ENCODE data around the gene CCR7.

Gene CCR7

DNA sequence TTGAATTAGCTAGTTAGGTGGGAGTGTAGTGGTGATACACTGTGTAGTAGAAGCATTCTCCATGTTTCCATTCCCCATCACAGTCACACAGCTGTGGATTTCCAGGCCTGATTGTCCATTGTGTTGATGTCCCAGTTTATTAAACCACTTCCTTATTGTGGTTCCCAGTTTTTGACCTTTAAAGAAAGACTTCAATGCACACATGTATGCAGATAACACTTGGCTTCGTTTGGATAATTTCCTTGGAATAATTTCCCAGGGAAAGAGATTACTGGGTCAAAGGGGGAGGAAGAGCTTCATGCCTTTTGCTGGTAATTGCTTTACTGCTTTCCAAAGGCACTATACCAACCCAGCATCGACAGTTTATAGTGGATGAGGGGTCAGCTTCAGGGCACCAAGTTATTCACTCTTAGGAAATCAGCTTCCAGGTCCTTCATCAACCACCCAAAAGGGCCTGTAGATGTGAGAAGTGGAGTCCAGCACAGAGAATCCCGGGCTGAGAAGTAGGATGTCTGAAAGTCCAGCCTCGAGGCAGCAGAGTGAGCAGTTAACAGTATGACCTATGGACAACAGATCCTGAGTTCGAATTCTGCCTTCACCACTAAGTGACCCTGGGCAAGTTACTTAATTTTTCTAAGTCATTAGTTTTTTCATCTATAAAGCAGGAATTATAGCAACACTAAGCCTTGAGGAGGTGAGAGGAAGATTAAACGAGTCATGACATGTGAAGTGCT lies 32.6 kb downstream of the CCR7 start:
- DNase-seq, result no peak

DNA sequence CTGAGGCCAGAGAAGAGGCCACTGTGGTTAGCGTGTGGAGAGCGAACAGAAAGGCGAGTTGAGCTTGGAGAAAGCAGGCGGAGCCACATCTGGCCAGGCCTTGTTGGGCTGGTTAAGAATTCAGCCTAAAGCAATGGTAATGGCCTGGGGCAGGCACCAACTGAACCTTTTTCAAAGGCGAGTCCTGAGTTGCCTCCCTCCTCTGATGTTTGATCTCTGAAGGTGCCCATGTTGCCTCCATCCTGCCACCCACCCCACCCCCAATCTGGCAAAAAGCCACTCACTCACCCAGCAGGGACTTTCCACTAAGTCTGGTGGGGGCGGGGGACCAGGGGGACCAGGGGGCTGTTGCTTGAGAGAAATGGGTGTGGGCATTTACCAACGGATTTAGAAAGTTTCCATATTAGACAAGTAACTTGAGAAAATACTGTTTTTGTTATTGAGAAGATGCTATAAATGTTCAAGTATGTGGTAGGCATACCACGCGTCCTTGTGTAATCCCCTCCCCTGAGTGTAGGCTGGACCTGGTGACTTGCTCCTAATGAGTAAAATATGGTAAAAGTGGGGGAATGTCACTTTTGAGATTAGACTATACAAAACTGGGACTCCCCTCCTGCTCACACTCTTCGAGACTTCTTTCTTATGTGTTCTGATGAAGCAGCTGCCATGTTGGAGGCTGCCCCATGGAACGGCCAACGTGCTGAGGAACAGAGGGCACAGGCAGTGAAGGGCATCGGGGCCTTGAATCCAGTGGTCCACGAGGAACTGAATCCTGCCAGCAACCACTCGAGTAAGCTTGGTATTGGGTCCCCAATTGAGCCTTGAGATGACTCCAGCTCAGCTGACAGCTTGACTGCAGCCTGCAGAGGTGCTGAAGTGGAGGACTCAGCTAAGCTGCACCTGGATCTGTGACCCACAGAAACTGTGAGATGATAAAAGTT lies 34.0 kb downstream of the CCR7 start:
- DNase-seq, result no peak

DNA sequence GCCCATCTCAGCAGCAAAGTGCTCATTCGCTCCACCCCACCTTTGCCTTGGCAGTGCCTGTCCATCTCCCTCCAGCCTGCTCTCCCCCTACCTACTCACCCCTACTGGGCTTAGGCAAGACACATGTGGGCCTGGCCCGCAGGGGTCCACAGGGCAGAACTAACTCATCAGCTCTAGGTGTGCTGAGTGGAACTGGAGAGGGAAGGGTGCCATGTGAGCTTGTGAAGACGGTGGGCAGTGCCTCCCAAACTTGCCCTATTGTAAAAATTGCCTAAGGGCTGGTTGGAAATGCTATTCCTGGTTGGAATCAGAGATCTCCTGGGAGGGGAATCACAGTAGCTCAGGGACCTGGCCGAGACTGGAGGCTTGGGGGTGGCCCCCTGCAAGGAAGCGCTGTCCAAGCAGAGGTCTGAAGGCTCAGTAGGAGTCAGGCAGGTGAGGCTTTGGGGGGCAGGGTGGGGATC lies 34.7 kb downstream of the CCR7 start:
- no peak for DNase-seq

DNA sequence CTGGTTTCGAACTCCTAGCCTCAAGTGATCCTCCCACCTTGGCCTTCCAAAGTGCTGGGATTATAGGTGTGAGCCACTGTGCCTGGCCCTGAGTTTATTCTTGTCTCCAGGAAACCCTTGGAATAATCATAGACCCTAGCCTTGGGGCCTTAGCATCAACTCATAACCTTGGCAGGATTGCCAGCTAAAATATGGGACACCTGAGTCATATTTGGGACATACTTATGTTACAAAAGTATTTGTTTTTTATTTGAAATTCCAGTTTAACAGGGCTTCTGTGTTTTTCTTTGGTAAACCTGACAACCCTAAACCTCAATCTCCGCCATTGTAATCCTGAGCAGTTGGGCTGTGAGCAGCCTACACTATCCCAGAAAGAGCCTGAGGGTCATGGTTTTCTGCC lies 35.3 kb downstream of the CCR7 start:
- DNase-seq, result no peak

DNA sequence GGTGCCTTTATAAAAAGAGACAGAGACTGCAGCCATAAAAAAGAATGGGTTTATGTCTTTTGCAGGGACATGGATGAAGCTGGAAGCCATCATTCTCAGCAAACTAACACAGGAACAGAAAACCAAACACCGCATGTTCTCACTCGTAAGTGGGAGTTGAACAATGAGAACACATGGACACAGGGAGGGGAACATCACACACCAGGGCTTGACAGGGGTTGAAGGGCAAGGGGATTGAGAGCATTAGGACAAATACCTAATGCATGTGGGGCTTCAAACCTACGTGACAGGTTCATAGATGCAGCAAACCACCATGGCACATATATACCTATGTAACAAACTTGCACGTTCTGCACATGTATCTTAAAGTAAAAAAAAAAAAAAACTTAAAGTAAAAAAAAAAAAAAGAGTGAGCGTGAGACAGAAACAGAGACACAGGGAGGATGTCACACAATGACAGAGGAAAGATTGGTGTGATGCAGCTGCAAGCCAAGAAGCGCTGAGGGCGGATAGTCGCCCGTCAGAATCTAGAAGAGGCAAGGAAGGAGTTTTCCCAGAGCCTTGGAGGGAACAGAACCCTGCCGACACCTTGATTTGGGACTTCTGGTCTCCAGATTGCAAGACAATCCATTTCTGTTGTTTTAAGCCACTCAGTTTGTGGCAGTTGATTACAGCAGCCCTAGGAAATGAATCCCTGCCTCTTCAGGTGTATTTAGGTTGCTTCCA lies 36.4 kb downstream of the CCR7 start:
- no peak for DNase-seq

DNA sequence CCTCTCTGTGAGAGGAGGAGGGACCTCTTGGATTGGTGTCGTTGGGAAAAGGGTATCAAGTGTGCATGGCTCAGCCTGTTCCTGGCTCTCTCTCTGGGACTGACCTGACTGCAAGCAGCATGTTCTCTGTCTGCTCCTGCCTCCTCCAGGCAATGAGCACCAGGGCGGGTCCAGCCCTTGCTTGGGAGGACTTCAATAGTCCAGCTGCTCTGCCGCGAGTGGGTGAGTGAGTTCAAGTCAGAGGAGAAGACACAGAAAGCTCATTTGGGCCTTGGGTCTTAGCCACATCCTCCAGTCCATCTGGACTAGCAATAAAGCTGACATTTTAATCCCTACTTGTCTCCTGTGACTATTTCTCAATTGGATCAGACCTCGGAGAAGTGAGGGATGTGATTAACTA lies 38.6 kb downstream of the CCR7 start:
- DNase-seq, result no peak

DNA sequence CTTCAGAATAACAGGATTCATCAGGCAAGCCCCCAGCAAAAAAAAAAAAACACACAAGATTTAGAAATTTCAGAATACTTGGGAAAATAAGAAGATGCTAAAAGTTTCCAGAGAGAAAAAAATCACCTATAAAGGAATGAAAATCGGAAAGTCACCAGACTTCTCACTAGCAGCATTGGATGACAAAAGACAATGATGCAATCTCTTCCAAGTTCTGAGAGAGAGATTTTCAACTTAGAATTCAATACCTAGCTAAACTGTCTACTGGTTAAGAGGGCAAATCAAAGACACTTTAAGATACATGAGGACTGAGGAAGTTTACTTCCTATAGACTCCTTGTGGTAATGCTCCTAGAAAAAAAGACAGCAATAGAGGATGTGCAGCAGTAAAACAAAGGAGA lies 40.0 kb downstream of the CCR7 start:
- no peak for DNase-seq

DNA sequence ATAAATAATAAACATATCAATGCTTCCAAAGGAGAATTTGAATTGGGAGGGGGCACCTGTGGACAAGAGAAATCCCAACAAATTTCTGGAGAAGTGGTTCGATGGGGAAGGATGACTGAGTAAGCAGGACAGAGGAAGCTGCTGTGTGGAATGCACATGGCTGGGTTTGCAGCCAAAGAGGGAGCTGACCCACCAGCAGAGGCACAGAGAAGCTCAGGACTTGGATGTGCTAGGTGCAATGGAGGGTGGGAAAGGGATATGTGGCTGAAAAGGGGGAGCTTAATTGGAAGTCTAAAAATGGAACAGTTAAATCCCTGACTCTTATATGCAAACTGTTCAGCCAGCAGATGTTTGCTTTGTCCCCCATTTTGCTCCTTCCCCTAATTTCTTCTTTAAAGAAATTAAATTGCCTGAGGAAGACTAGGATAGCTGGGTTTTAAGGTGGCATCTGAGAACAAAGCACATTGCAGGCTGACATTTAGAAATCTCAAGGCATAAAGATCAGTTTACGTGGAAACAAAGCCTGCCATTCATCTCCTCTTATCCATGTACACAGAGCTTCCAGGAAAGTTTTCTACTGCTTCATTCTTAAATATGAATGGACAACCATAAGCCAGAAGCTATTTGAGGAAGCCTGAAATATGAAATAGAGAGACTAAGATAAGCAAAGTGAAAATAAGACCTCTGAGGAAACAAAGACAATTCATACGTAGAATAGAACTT lies 40.9 kb downstream of the CCR7 start:
- DNase-seq, result no peak

DNA sequence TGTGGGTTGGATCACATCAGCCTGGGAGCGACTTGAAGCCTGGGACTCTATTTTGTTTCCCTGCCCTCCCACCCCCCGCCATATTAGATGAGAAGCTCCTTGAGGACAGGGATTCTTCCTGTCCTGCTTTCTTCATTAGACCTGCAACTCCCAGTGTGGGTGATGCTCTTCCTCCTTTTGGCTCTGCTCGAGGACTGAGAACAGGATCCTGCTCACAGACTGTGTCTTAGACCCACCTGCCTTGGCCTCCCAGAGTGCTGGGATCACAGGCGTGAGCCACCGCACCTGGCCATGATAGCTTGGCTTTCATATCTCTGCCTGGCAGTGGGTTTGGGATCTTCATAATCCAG lies 42.3 kb downstream of the CCR7 start:
- no peak for DNase-seq

DNA sequence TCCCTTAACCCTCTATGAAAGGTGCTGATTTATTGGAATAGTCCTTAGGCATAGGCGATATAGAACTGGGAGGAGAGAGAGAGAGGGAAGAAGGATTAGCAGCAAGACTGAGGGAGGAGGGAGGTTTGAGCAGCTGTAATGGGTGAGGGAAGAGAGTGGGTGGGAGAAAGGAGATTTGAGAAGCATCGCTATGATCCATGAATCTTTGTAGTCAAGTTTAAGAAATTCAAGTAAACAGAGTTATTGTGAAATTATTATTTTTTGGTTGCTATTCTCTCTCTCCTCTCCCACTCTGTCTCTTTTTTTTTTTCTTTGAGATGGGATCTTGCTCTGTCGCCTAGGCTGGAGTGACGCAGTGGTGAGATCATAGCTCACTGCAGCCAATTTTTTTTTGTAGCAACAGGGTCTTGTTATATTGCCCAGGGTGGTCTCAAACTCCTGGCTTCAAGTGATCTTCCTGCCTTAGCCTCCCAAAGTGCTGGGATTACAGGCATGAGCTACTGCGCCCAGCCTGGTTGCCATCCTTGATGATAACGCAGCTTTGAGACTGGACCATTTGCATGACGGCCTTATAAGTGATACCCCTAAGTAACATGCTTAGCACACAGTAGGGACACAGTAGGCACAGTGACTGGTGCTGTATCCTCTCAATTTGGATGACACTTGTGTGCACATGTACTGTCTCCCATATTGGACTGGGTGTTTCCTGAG lies 42.9 kb downstream of the CCR7 start:
- DNase-seq, result no peak

DNA sequence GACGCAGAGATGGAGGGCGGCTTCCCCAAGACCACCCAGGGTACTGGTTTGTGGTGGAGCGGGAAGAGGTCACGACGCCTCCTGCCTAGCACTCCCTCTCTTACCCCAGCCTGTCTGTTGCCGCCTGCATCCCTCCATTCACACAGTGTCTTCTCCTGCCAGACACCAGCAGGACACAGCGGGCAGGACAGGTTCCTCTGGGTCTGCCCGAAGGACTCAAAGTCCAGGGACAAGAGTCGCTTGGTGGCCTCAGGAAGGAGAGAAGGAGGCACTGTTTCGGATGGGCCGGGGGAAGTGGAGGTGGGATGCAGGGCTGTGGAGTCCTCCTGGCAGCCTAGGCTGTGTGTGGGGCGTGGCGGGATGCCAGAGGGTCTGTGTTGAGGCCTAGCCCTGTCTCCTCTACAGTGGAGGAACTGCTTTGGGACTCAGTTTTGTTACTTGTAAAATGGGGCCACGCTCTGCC lies 44.2 kb downstream of the CCR7 start:
- no peak for DNase-seq

DNA sequence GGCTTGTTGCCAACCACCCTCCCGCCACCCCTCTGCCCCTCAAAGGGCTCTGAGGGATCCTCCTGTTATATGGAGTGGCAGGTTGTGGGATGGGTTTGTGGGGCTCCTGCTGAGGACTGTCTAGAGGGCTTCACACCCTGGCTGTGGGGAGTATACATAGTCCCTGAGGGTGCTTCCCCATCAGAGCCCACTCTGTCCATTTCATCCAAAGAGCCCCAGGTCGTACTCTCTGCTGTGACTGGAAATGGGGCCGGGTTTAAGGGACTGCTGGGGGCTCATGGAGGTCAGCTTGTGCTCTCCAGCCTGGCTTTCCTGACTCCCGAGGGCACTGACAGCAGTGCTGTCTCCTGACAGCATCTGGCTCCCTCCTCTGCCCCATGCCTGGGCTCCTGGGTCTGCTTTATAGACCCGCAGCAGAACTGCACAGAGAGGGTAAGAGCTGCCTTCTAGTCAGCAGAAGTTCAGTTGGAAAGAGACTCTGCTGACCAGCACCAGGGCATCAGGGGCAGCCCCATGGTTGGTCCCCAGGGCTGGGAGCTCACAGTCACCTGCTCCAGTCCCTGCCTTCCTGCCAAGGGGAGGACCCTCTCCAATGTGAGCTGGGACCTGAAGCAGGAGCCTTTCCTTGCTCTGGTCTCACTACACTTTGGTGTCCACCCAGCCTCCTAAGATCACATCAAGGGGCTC lies 46.0 kb downstream of the CCR7 start:
- no peak for DNase-seq

DNA sequence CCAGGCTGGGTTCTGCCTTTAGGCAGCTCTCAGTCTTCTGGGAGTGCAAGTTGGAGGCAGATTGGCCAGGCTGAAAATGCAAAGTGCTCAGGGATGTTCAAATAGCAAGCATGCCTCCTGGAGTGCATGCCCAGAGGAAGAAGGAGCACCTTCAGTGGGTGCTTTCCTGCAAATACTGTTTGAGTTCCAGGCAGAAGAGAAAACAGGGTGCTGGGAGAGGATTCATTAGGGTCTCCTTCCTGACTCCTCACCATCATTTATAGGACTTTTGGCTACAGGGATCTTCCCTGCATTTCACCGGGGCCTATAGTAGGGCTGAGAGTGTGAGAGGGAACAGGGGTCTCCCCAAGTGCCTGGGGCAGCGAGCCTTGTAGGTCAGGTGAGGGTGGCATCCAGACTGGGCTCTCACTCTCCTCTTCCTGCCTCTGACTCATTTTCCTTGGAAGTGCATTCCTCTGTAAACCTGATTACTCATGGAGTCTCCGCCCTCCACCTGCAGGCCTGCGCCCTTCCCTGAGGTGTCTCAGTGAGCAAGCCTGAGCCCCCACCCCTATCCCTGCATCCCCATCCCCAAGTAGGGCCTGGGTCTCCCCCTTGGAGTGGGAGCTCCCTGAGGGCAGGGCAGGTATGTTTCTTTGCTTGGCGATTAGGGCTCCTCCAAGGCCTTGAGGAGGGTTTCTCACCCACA lies 46.7 kb downstream of the CCR7 start:
- DNase-seq, result no peak

DNA sequence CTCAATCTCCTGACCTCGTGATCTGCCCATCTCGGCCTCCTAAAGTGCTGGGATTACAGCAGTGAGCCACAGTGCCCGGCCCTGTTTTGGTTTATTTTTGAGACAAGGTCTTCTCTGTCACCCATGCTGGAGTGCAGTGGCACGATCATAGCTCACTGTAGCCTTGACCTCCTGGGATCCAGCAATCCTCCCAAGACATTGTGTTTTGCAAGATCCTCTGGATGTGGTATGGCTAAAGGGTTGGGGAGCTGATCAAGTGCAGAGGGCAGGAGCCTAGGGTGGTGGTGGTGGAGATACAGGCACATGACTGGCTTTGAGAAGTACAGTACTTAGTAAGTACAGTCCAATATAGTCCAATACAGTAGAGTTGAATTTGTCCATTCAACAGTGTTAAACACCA lies 47.3 kb downstream of the CCR7 start:
- DNase-seq, result no peak

DNA sequence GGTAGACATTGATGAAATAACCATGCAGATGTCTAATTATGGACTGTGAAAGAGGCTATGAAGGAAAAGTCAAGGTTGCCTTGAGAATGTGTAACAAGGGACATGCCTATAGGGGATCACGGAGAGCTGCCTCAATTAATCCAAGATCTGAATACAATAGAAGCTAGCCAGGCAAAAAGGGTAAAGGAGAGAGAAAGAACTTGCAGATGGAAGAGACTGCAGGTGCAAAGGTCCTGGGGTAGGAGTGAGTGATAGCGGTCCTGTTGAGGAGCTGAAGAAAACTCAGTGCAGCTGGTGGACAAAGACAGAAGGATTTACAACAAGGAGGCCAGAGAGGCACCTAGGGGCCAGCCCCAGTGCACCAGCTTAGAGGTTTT lies 48.0 kb downstream of the CCR7 start:
- DNase-seq, result no peak

DNA sequence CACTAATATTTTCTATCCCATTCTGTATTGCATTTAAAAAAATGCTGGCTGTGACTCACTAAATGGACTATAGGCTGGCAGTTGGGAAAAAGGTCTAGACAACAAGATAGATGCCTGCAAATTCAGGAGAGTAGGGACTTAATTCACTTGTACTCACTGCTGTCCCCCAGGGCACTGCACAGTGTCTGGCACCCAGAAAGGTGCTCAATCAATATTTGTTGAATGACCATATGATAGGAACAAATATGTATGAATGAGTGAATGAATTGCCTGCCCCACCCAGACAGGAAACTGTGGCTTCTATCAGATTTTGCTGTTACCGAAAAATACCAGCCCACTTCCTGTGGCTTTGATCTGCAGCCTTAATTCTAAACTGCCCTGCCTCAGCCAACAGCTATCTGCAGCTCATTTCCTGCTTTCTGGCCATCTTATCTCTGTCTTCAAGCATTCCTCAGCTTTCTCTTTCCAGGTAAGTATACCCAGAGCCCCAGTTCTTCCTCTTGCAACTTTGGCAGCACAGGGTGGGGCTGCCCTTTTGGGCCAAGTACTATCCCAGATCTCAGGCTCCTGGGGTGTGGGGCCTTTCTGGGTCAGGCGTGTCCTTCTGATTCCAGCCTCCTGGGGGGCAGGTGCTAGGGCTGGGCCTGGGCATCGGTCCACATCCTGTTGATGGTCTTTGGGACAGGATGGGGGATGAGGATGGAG lies 48.5 kb downstream of the CCR7 start:
- no peak for DNase-seq

DNA sequence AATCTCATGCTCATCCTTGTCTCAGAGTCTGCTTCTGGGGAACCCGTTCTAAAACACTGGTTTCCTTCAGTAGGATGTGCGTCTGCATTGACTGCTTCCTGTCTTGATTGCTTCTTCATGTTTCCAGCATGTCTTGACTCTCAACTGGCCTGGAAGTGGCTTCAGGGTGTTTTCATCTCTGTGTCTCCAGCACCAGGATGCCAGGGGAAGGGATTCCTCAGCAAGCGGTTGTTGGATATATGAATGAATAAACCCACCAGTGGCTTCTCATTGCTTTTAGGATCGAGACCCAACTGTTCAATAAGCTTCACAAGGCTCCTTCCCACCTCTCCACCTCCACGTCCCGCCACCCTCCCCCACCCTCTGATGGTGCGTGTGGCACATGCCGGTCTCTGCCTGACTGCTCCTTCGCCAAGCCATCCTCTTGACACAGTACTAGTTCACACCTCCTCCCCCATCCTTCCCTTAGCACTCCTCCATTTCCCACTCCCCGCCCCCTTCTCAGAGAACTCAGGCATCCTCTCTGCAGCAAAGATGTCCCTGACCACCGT lies 49.7 kb downstream of the CCR7 start:
- no peak for DNase-seq

DNA sequence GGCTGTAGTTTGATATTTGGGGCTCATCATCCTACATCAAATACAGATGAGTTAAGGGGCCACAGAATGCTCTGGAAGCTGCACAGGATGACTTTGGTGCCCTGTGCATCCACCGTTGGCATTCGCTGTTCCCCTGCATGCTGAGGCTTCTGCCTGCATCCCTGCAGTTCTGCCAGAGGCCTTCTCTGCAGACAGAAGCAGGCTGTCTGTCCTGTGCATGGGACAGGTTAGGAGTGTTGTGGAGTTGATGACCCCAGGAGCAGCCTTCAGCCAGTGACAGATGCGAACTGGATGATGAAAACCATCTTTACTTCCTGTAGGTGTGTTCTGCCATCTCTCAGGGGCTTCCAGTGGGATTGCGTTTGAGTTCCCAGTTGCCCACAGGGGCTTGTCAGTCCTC lies 50.3 kb downstream of the CCR7 start:
- DNase-seq, result no peak

DNA sequence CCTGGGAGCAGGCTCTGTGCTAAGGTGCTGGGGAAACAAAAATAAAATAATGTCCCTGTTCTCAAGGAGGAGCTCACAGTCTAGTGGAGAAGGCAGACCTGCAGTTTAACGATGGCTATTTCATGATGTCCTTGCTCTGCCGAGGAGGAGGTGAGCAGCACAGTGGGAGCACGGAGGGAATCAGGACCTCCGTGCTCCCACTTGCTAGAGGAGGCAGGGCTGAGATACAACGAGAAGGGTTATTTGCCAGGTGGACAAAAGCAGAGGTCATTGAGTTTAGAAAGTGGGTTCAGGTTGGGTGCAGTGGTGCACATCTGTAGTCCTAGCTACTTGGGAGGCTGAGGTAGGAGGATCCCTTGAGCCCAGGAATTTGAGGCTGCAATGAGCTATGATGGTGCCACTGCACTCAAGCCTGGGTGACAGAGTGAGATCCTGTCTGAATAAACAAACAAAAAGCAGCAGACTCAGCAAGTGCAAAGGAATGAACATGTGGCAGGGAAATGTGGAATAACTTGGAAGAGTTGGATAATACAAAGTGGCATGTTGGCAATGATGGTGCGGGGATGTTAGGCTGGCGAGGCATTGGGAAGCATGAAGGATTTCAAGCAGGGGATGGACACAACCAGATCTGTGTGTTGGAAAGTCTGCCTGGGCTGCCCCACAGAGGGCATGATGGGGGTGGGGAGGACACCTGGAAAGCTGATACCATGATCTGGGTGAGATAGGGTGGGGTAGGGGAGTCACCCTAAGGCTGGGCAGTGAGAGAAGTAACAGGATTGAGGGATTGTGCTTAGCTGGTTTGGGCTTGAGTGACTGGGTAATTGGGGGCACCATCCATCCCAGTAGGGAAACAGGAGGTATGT lies 51.0 kb downstream of the CCR7 start:
- DNase-seq, result no peak

Measured in suppressor macrophage treated with lipopolysaccharide for 4 hours (primary cell).